ENCODE data around the gene CDC123. TPM values are rescaled to one million over a fixed set of nuclear protein-coding genes. Genes with fewer than 3 reads are reported as not detected.

CDC123 gene
- total RNA-seq, 4 donors from 2014 or later = 44.9 to 67.3 (median 53.6) TPM

GRCh38 chr10:12202226-12202625, 6.2 kb downstream of the CDC123 start:
- TF ChIP-seq, protein P1, sequence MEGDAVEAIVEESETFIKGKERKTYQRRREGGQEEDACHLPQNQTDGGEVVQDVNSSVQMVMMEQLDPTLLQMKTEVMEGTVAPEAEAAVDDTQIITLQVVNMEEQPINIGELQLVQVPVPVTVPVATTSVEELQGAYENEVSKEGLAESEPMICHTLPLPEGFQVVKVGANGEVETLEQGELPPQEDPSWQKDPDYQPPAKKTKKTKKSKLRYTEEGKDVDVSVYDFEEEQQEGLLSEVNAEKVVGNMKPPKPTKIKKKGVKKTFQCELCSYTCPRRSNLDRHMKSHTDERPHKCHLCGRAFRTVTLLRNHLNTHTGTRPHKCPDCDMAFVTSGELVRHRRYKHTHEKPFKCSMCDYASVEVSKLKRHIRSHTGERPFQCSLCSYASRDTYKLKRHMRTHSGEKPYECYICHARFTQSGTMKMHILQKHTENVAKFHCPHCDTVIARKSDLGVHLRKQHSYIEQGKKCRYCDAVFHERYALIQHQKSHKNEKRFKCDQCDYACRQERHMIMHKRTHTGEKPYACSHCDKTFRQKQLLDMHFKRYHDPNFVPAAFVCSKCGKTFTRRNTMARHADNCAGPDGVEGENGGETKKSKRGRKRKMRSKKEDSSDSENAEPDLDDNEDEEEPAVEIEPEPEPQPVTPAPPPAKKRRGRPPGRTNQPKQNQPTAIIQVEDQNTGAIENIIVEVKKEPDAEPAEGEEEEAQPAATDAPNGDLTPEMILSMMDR (IDR thresholded peaks at IDR 0.05; ENCODE audit: low read depth) = no peak

GRCh38 chr10:12205082-12205481, 9.1 kb downstream of the CDC123 start:
- TF ChIP-seq, protein P1 (IDR thresholded peaks at IDR 0.05; ENCODE audit: low read depth) = no peak

GRCh38 chr10:12207114-12207513, 11.1 kb downstream of the CDC123 start:
- TF ChIP-seq, protein P1 (IDR thresholded peaks at IDR 0.05; ENCODE audit: low read depth) = no peak

- TF ChIP-seq, protein P1 (IDR thresholded peaks at IDR 0.05; ENCODE audit: low read depth) = no peak
These were observed 12.5 kb downstream of the CDC123 start for GRCh38 chr10:12208460-12208859.

GRCh38 chr10:12212454-12212853, 16.5 kb downstream of the CDC123 start:
- TF ChIP-seq, protein P1 (IDR thresholded peaks at IDR 0.05; ENCODE audit: low read depth) = no peak

DNA sequence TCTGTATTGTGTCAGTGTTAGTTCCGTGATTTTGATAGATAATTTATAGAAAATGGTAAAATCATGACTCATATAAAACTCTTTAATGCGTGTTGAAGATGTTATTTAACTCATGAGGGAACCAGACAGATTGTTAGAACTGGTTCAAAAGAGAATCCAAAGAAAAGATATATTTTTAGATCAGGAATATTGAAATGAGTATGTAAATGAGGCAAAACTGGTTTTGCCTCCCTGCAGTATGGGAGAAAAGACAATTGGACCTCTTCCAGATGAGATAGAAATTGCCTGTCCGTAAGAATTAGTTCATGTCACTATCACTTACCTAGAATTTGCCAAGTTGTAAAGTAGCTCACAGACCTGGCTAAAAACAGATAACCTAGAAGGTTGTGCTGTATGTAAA, 17.6 kb downstream of the CDC123 start:
- TF ChIP-seq, protein P1 (IDR thresholded peaks at IDR 0.05; ENCODE audit: low read depth) = no peak

- TF ChIP-seq, protein P1 (IDR thresholded peaks at IDR 0.05; ENCODE audit: low read depth) = no peak
These were observed 18.1 kb downstream of the CDC123 start for GRCh38 chr10:12214093-12214492.
